ENCODE measurements around the gene NPY4R2.
"Not testable (repeated sequence)": the region's sequence is repeated elsewhere in the genome, so short reads cannot be mapped to it uniquely, and the experiment has no call there.

- not testable (repeated sequence) for TF ChIP-seq CTCF (IDR thresholded peaks at IDR 0.05; ENCODE audit: poor library complexity, severe bottlenecking); REST (IDR thresholded peaks at IDR 0.05; ENCODE audit: borderline replicate concordance); RAD21 (conservative IDR thresholded peaks at IDR 0.05); TAF1 (IDR thresholded peaks at IDR 0.05; ENCODE audit: low read depth); EZH2 (IDR thresholded peaks at IDR 0.05; ENCODE audit: borderline replicate concordance, insufficient read depth, low read length, poor library complexity, severe bottlenecking); EP300 (conservative IDR thresholded peaks at IDR 0.05; ENCODE audit: poor library complexity, severe bottlenecking); POLR2AphosphoS5 (IDR thresholded peaks at IDR 0.05); MXI1 (conservative IDR thresholded peaks at IDR 0.05; ENCODE audit: poor library complexity, severe bottlenecking)
These were observed 32.1 kb upstream of the NPY4R2 start for GRCh38 chr10:47886356-47886755.
